ENCODE data around the gene TENM4.

- no peak for TF ChIP-seq CTCF (IDR thresholded peaks at IDR 0.05; ENCODE audit: poor library complexity, severe bottlenecking)
- TF ChIP-seq TAF1 (IDR thresholded peaks at IDR 0.05; ENCODE audit: low read depth) = no peak
- TF ChIP-seq RAD21 (conservative IDR thresholded peaks at IDR 0.05) = no peak
- no peak for TF ChIP-seq REST (IDR thresholded peaks at IDR 0.05; ENCODE audit: borderline replicate concordance)
- no peak for TF ChIP-seq MXI1 (conservative IDR thresholded peaks at IDR 0.05; ENCODE audit: poor library complexity, severe bottlenecking)
- TF ChIP-seq SMC3 (conservative IDR thresholded peaks at IDR 0.05; ENCODE audit: poor library complexity) = no peak
- no peak for TF ChIP-seq EZH2 (IDR thresholded peaks at IDR 0.05; ENCODE audit: borderline replicate concordance, insufficient read depth, low read length, poor library complexity, severe bottlenecking)
- TF ChIP-seq EP300 (conservative IDR thresholded peaks at IDR 0.05; ENCODE audit: poor library complexity, severe bottlenecking) = no peak
These were observed 31.5 kb downstream of the TENM4 start for GRCh38 chr11:79409330-79409729.
